Endodermal cell (in vitro differentiated cells): Measurements from ENCODE around the gene TRIP12. TPM values are rescaled to one million over a fixed set of nuclear protein-coding genes. Genes with fewer than 3 reads are reported as not detected.
A peak's percentile ranks its signal among the peaks of the same experiment; 100 is the strongest.

Experiments used
- DNase-seq: peaks from one replicate; pipeline ENCODE4 v3.0.0-alpha.2; 2017
- H3K27ac ChIP-seq: 2 replicates; pipeline ENCODE4 v1.5.1; 2013; ENCODE audit warnings: mild to moderate bottlenecking, low read depth, low read length, moderate library complexity
- H3K27me3 ChIP-seq: 2 replicates; pipeline ENCODE4 v1.6.1; 2013; ENCODE audit warnings: mild to moderate bottlenecking, low read length, moderate library complexity; ENCODE audit not compliant: insufficient read depth, control insufficient read depth, poor library complexity, severe bottlenecking
- H3K36me3 ChIP-seq: 2 replicates; pipeline ENCODE4 v1.7.0; 2013; ENCODE audit warnings: mild to moderate bottlenecking, low read length, moderate library complexity; ENCODE audit not compliant: control insufficient read depth, insufficient read depth
- H3K4me1 ChIP-seq: one replicate; pipeline ENCODE4 v1.7.0; 2013; ENCODE audit warnings: low read length; ENCODE audit not compliant: control insufficient read depth, insufficient read depth
- H3K4me3 ChIP-seq: 2 replicates; pipeline ENCODE4 v1.5.1; 2013; ENCODE audit warnings: mild to moderate bottlenecking, low read length, moderate library complexity
- H3K9ac ChIP-seq: 2 replicates; pipeline ENCODE4 v1.6.1; 2013; ENCODE audit warnings: mild to moderate bottlenecking, low read length, moderate library complexity; ENCODE audit not compliant: poor library complexity, severe bottlenecking; ENCODE audit errors: extremely low read depth
- H3K9me3 ChIP-seq: 2 replicates; pipeline ENCODE4 v1.6.1; 2013; ENCODE audit warnings: mild to moderate bottlenecking, low read length, moderate library complexity; ENCODE audit not compliant: control insufficient read depth
- H3K27ac Mint-ChIP-seq: 2 replicates; pipeline ENCODE4 v1.8.0; 2020; ENCODE audit warnings: mixed read lengths
- H3K27me3 Mint-ChIP-seq: 2 replicates; pipeline ENCODE4 v1.8.0; 2021; ENCODE audit warnings: mild to moderate bottlenecking, mixed read lengths; ENCODE audit not compliant: insufficient read depth
- H3K36me3 Mint-ChIP-seq: 2 replicates; pipeline ENCODE4 v1.8.0; 2020; ENCODE audit warnings: low read depth, mixed read lengths
- H3K4me1 Mint-ChIP-seq: 2 replicates; pipeline ENCODE4 v1.8.0; 2020; ENCODE audit warnings: mixed read lengths
- H3K4me3 Mint-ChIP-seq: 2 replicates; pipeline ENCODE4 v1.8.0; 2020; ENCODE audit warnings: mild to moderate bottlenecking, moderate library complexity, mixed read lengths
- H3K9me3 Mint-ChIP-seq: 2 replicates; pipeline ENCODE4 v1.8.0; 2020; ENCODE audit warnings: mild to moderate bottlenecking, mixed read lengths
- WGBS, 2 experiments: methylation state at CpG; one replicate each; pipeline versions ENCODE4 v1.1.5 to v1.1.7; 2013; ENCODE audit warnings: missing lambda C conversion rate in 2 of 2, mixed read lengths in 1 of 2; ENCODE audit not compliant: insufficient coverage in 1 of 2, insufficient read length in 1 of 2; 5-methylcytosine and 5-hydroxymethylcytosine counted together
- total RNA-seq, 2 donors: library from RNA; stranded (reverse); fragmentation: NEBNext Ultra II Directional in 1 of 2; extraction: Animal tissue kit (Norgen Biotek cat#: 25700) in 1 of 2; gene quantifications; 2 replicates in 1 of 2; 3 replicates in 1 of 2; pipeline ENCODE4 v1.2.1, GENCODE V29; 2021
- TF ChIP-seq, protein P1 (sequence below): fragments of 200-600 bp; sonication (generic); conservative IDR thresholded peaks from 2 replicates; pipeline ENCODE4 v1.5.0; 2021; ENCODE audit warnings: antibody characterized with exemption, mild to moderate bottlenecking

TRIP12 gene
- total RNA-seq, 2 donors from 2014 or later: 177 to 229 TPM

DNA sequence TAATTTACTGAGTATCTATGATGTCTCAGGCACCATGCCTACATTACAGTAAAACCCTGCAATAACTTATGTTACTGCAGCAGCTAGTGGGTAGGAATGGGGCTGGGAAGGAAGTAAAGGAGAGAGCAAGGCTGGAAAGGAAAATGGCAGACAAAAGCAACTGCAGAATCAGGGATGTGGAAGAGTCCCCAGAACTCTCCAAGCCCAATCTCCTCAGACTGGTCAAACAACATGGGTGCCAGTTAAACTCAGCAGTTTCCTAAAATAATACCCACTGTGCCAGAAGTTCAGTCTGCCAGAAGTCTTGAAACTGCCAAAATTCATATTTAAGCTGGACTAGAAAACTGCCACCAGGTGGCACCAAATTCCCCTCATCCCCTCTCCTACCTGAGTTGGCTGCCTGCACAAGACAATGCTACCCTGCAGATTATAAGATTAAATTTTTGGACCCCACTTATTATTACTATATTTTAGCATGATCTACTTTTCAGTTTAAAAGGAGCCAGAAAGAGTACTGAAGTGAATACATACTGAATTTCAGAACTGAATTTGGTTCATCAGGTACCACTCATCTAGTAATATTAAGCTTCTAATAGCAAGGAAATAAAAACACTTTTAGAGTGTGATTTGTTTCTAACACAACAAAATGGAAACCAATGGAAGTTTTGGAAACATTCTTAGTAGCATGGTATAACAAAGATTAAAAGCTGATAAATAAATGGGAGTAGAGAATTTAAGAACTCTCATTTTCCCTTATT lies 120.6 kb downstream of the TRIP12 start:
- peaks cover 94% of the 10 kb centered on the region for H3K36me3 ChIP-seq
- H3K4me3 ChIP-seq: no peak overlapping the region
- H3K9me3 Mint-ChIP-seq: no peaks in the 10 kb centered on the region
- no peak overlapping the region for H3K9ac ChIP-seq
- H3K36me3 Mint-ChIP-seq: peaks cover 79% of the 10 kb centered on the region
- H3K4me1 ChIP-seq: no peaks in the 10 kb centered on the region
- H3K27me3 Mint-ChIP-seq: no peaks in the 10 kb centered on the region
- DNase-seq: peak; percentile 81
- no peaks in the 10 kb centered on the region for H3K9me3 ChIP-seq
- H3K27me3 ChIP-seq: no peaks in the 10 kb centered on the region
- H3K4me3 Mint-ChIP-seq: no peak overlapping the region
- TF ChIP-seq, protein P1, sequence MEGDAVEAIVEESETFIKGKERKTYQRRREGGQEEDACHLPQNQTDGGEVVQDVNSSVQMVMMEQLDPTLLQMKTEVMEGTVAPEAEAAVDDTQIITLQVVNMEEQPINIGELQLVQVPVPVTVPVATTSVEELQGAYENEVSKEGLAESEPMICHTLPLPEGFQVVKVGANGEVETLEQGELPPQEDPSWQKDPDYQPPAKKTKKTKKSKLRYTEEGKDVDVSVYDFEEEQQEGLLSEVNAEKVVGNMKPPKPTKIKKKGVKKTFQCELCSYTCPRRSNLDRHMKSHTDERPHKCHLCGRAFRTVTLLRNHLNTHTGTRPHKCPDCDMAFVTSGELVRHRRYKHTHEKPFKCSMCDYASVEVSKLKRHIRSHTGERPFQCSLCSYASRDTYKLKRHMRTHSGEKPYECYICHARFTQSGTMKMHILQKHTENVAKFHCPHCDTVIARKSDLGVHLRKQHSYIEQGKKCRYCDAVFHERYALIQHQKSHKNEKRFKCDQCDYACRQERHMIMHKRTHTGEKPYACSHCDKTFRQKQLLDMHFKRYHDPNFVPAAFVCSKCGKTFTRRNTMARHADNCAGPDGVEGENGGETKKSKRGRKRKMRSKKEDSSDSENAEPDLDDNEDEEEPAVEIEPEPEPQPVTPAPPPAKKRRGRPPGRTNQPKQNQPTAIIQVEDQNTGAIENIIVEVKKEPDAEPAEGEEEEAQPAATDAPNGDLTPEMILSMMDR: peak; percentile 88
- peak overlapping the region; percentile 52 for H3K27ac Mint-ChIP-seq
- H3K4me1 Mint-ChIP-seq: peaks cover 3% of the 10 kb centered on the region
- no peak overlapping the region for H3K27ac ChIP-seq

DNA sequence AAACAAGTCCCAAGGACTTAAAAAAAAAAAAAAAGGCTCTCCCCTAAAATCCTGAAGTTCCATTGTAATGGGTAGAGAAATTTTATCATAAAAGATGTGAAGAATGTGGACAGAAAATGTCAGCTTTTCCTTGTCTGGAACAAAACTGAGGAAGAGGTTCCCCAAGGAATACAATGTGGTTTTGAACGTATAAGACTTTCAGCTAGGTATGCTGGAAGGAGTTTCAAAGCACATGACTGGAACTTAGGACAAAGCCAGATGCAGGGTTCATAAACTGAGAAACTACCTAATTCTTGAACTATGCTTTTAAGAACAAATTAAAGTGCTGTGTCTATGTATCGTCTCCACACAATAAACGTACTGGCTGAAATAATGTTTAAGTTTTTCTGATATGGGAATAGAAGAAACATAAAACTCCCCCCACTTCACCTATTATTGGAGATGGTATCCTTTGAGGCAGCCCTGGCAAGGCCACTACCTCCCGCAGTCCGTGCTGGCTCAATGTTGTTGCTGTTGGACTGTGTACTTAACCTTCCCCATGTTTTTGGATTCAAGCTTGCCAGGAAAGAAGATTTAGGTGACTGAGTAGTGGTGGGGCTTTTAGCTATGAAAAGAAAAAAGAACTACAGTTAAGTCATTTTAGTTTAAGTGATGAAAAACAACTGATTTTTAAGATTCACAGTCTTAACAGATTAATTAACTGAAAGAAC lies 123.2 kb downstream of the TRIP12 start:
- Histone ChIP-seq H3K4me1 (no peaks in the 10 kb centered on the region), H3K9ac (no peak overlapping the region), H3K27me3 (no peaks in the 10 kb centered on the region), H3K4me3 (no peak overlapping the region), H3K36me3 (peaks cover 93% of the 10 kb centered on the region), H3K9me3 (no peaks in the 10 kb centered on the region), H3K27ac (no peak overlapping the region)
- no peak for DNase-seq
- Mint-ChIP-seq H3K27me3 (no peaks in the 10 kb centered on the region), H3K36me3 (peaks cover 78% of the 10 kb centered on the region), H3K27ac (no peak overlapping the region), H3K9me3 (no peaks in the 10 kb centered on the region), H3K4me1 (peaks cover 3% of the 10 kb centered on the region), H3K4me3 (no peak overlapping the region)
- WGBS, 2 experiments: 96 to 100% methylated on average over 1 to 3 of the region's 5 CpGs
- TF ChIP-seq, protein P1: no peak

DNA sequence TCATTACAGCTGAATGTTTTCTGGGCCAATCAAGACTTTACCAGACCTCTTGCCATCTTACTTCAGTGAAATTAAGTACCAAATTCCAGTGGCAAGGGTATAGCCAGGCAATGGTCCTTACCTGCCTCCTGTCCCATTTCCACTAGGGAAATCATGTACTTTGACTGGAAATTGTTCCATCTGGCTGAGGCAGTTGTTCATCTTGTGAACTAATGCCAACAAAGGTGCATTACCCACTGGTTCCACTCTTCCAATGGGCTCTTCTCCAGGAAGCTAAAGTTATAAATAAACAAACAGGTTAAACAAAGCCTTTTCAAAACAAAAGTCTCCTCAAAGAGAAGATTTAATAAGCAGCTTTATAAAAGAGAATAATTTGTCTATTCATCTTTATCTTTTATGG lies 126.8 kb downstream of the TRIP12 start:
- Mint-ChIP-seq H3K4me3 (no peak overlapping the region), H3K36me3 (peaks cover 82% of the 10 kb centered on the region), H3K27ac (no peak overlapping the region), H3K4me1 (no peaks in the 10 kb centered on the region), H3K9me3 (no peaks in the 10 kb centered on the region), H3K27me3 (no peaks in the 10 kb centered on the region)
- no peak for DNase-seq
- H3K4me1 ChIP-seq: no peaks in the 10 kb centered on the region
- H3K9ac ChIP-seq: no peak overlapping the region
- H3K36me3 ChIP-seq: peaks cover 94% of the 10 kb centered on the region
- H3K9me3 ChIP-seq: no peaks in the 10 kb centered on the region
- H3K27ac ChIP-seq: no peak overlapping the region
- H3K27me3 ChIP-seq: no peaks in the 10 kb centered on the region
- TF ChIP-seq, protein P1: no peak
- no peak overlapping the region for H3K4me3 ChIP-seq
